Naive thymus-derived CD8-positive, alpha-beta T cell (primary cell): ENCODE measurements around the gene CLIC3. TPM values are rescaled to one million over a fixed set of nuclear protein-coding genes. Genes with fewer than 3 reads are reported as not detected.

Experiments
- polyA plus RNA-seq, 3 donors: library from polyadenylated mRNA; unstranded; fragments of 300-500 nt; fragmentation: Illumina TruSeq; gene quantifications; one replicate each; pipeline ENCODE4 v1.2.3, GENCODE V29; 2021
- total RNA-seq, 8 experiments: library from RNA in 2 of 8; stranded (reverse) in 2 of 8; gene quantifications; one replicate each; pipeline ENCODE4 v1.2.3 and lab custom pipeline; 2021 to 2026

Gene CLIC3
- total and polyA plus RNA-seq, 5 experiments from 2014 or later: 7.0 to 30.2 (median 13.5) TPM

Other genes with a start within 250 kb of the CLIC3 start
Only the 30 nearest of the 38 such genes appear.
- gene TMEM141, start 205.2 kb downstream of the CLIC3 start, total RNA-seq: 10 to 100 TPM; 49.7 to 51.6 TPM
- 10 to 100 TPM; 34.2 to 40.5 (median 37.3) TPM for gene TMEM141, start 205.2 kb downstream of the CLIC3 start, polyA plus RNA-seq
- 1 to 10 TPM; 1.4 to 2.3 TPM for gene CCDC183, start 200.2 kb downstream of the CLIC3 start, total RNA-seq
- gene CCDC183, start 200.2 kb downstream of the CLIC3 start, polyA plus RNA-seq: under 1 TPM in 1 of 3 donors, not detected in 2; 0.18 TPM
- gene RABL6, start 188.6 kb downstream of the CLIC3 start, total RNA-seq: 10 to 100 TPM; 72.3 to 74.5 TPM
- 10 to 100 TPM; 11.6 to 17.2 (median 11.9) TPM for gene RABL6, start 188.6 kb downstream of the CLIC3 start, polyA plus RNA-seq
- 1 to 10 TPM; 1.3 TPM for gene AJM1, start 154.1 kb downstream of the CLIC3 start, total RNA-seq
- under 1 TPM in 2 of 3 donors, not detected in 1; 0.05 to 0.10 TPM for gene AJM1, start 154.1 kb downstream of the CLIC3 start, polyA plus RNA-seq
- gene PHPT1, start 147.2 kb downstream of the CLIC3 start, total RNA-seq: 10 to 100 TPM; 25.2 to 29.6 TPM
- 10 to 100 TPM; 82.6 to 98.1 (median 83.1) TPM for gene PHPT1, start 147.2 kb downstream of the CLIC3 start, polyA plus RNA-seq
- 1 to 10 TPM; 6.3 to 7.5 TPM for gene MAMDC4, start 144.2 kb downstream of the CLIC3 start, total RNA-seq
- under 1 TPM in 2 of 3 donors, not detected in 1; 0.14 to 0.35 TPM for gene MAMDC4, start 144.2 kb downstream of the CLIC3 start, polyA plus RNA-seq
- 100 to 1,000 TPM; 291 to 301 TPM for gene EDF1, start 130.3 kb downstream of the CLIC3 start, total RNA-seq
- 100 to 1,000 TPM; 319 to 403 (median 380) TPM for gene EDF1, start 130.3 kb downstream of the CLIC3 start, polyA plus RNA-seq
- 10 to 100 TPM; 28.0 to 34.4 TPM for gene TRAF2, start 110.1 kb downstream of the CLIC3 start, total RNA-seq
- 10 to 100 TPM in 2 of 3 donors, 1 to 10 TPM in 1; 7.9 to 24.4 (median 12.2) TPM for gene TRAF2, start 110.1 kb downstream of the CLIC3 start, polyA plus RNA-seq
- gene FBXW5, start 51.8 kb downstream of the CLIC3 start, total RNA-seq: 10 to 100 TPM; 93.1 TPM
- gene FBXW5, start 51.8 kb downstream of the CLIC3 start, polyA plus RNA-seq: 10 to 100 TPM; 62.9 to 92.1 (median 83.7) TPM
- under 1 TPM in 1 of 2 experiments, not detected in 1; 0.99 TPM for gene C8G, start 51.3 kb downstream of the CLIC3 start, total RNA-seq
- 1 to 10 TPM in 1 of 3 donors, not detected in 2; 1.6 TPM for gene C8G, start 51.3 kb downstream of the CLIC3 start, polyA plus RNA-seq
- 1 to 10 TPM; 2.6 to 2.7 TPM for gene LCN12, start 44.3 kb downstream of the CLIC3 start, total RNA-seq
- not detected for gene LCN12, start 44.3 kb downstream of the CLIC3 start, polyA plus RNA-seq
- under 1 TPM in 1 of 2 experiments, not detected in 1; 0.58 TPM for gene PTGDS, start 19.1 kb downstream of the CLIC3 start, total RNA-seq
- gene PTGDS, start 19.1 kb downstream of the CLIC3 start, polyA plus RNA-seq: 1 to 10 TPM in 1 of 3 donors, under 1 TPM in 1, not detected in 1; 0.31 to 3.2 TPM
- gene LCNL1, start 13.6 kb downstream of the CLIC3 start, total RNA-seq: under 1 TPM; 0.44 to 0.74 TPM
- not detected for gene LCNL1, start 13.6 kb downstream of the CLIC3 start, polyA plus RNA-seq
- gene PAXX, start 4.1 kb downstream of the CLIC3 start, total RNA-seq: 100 to 1,000 TPM; 129 to 137 TPM
- gene PAXX, start 4.1 kb downstream of the CLIC3 start, polyA plus RNA-seq: 100 to 1,000 TPM; 104 to 119 (median 112) TPM
- gene ABCA2, start 31.7 kb upstream of the CLIC3 start, total RNA-seq: 10 to 100 TPM; 37.0 to 41.5 TPM
- gene ABCA2, start 31.7 kb upstream of the CLIC3 start, polyA plus RNA-seq: 1 to 10 TPM; 3.9 to 9.4 (median 4.7) TPM
- under 1 TPM in 1 of 2 experiments, not detected in 1; 0.13 TPM for gene FUT7, start 35.5 kb upstream of the CLIC3 start, total RNA-seq
- gene FUT7, start 35.5 kb upstream of the CLIC3 start, polyA plus RNA-seq: 1 to 10 TPM; 1.2 to 1.6 (median 1.6) TPM
- 1 to 10 TPM; 2.8 to 4.3 TPM for gene NPDC1, start 49.6 kb upstream of the CLIC3 start, total RNA-seq
- gene NPDC1, start 49.6 kb upstream of the CLIC3 start, polyA plus RNA-seq: 1 to 10 TPM; 2.1 to 9.3 (median 4.2) TPM
- not detected for gene ENTPD2, start 57.5 kb upstream of the CLIC3 start, total RNA-seq
- gene ENTPD2, start 57.5 kb upstream of the CLIC3 start, polyA plus RNA-seq: not detected
- under 1 TPM; 0.27 to 0.44 TPM for gene SAPCD2, start 74.0 kb upstream of the CLIC3 start, total RNA-seq
- under 1 TPM in 2 of 3 donors, not detected in 1; 0.23 to 0.27 TPM for gene SAPCD2, start 74.0 kb upstream of the CLIC3 start, polyA plus RNA-seq
- 10 to 100 TPM; 25.2 to 28.7 TPM for gene UAP1L1, start 80.9 kb upstream of the CLIC3 start, total RNA-seq
- 1 to 10 TPM; 2.3 to 7.8 (median 2.8) TPM for gene UAP1L1, start 80.9 kb upstream of the CLIC3 start, polyA plus RNA-seq
- 10 to 100 TPM; 66.9 to 73.2 TPM for gene MAN1B1, start 90.4 kb upstream of the CLIC3 start, total RNA-seq
- gene MAN1B1, start 90.4 kb upstream of the CLIC3 start, polyA plus RNA-seq: 10 to 100 TPM; 30.6 to 46.6 (median 38.3) TPM
- 100 to 1,000 TPM; 278 to 298 TPM for gene DPP7, start 118.2 kb upstream of the CLIC3 start, total RNA-seq
- 100 to 1,000 TPM in 2 of 3 donors, 10 to 100 TPM in 1; 98.7 to 126 (median 121) TPM for gene DPP7, start 118.2 kb upstream of the CLIC3 start, polyA plus RNA-seq
- gene GRIN1, start 142.6 kb upstream of the CLIC3 start, total RNA-seq: not detected
- gene GRIN1, start 142.6 kb upstream of the CLIC3 start, polyA plus RNA-seq: not detected
- gene LRRC26, start 173.5 kb upstream of the CLIC3 start, total RNA-seq: not detected
- gene LRRC26, start 173.5 kb upstream of the CLIC3 start, polyA plus RNA-seq: not detected
- gene TMEM210, start 175.5 kb upstream of the CLIC3 start, total RNA-seq: not detected
- not detected for gene TMEM210, start 175.5 kb upstream of the CLIC3 start, polyA plus RNA-seq
- 100 to 1,000 TPM; 143 to 146 TPM for gene ANAPC2, start 192.0 kb upstream of the CLIC3 start, total RNA-seq
- gene ANAPC2, start 192.0 kb upstream of the CLIC3 start, polyA plus RNA-seq: 1 to 10 TPM; 3.4 to 5.9 (median 4.3) TPM
- gene SSNA1, start 192.1 kb upstream of the CLIC3 start, total RNA-seq: 10 to 100 TPM; 39.2 to 43.4 TPM
- gene SSNA1, start 192.1 kb upstream of the CLIC3 start, polyA plus RNA-seq: 100 to 1,000 TPM in 2 of 3 donors, 10 to 100 TPM in 1; 97.8 to 123 (median 119) TPM
- 10 to 100 TPM; 10.1 TPM for gene TPRN, start 204.2 kb upstream of the CLIC3 start, total RNA-seq
- gene TPRN, start 204.2 kb upstream of the CLIC3 start, polyA plus RNA-seq: under 1 TPM; 0.15 to 0.42 (median 0.39) TPM
- 10 to 100 TPM; 42.7 to 43.0 TPM for gene TMEM203, start 209.1 kb upstream of the CLIC3 start, total RNA-seq
- 100 to 1,000 TPM; 128 to 163 (median 155) TPM for gene TMEM203, start 209.1 kb upstream of the CLIC3 start, polyA plus RNA-seq
- gene NDOR1, start 209.1 kb upstream of the CLIC3 start, total RNA-seq: 10 to 100 TPM; 35.0 to 39.8 TPM
- 1 to 10 TPM; 2.4 to 9.5 (median 5.7) TPM for gene NDOR1, start 209.1 kb upstream of the CLIC3 start, polyA plus RNA-seq